H1 (cell line): Measurements from ENCODE around the gene CROCC2. TPM values are rescaled to one million over a fixed set of nuclear protein-coding genes. Genes with fewer than 3 reads are reported as not detected.

ENCODE experiments used
- CTCF ChIA-PET: fragments of 300-600 bp; sonication (Branson Sonifier 250); formaldehyde crosslinking; loops from one replicate; lab custom pipeline; 2021; ENCODE audit not compliant: partially characterized antibody; lab: Charles Lee
- POLR2A ChIA-PET: fragments of 300-600 bp; sonication (Branson Sonifier 250); formaldehyde crosslinking; loops from one replicate; lab custom pipeline; 2021; ENCODE audit warnings: inconsistent platforms; ENCODE audit not compliant: partially characterized antibody; lab: Charles Lee
- DNase-seq, 2 experiments: peaks; one replicate each; pipeline versions ENCODE4 v3.0.0 to v3.0.0-alpha.2; 2010 to 2022; ENCODE audit warnings: low spot score in 2 of 2, low read depth in 1 of 2, mixed read lengths in 1 of 2
- FAIRE-seq: peaks from 2 replicates; lab custom pipeline; 2011; peaks lifted over from hg19 to GRCh38; lab: Jason Lieb, UNC
- H2AFZ ChIP-seq: 2 replicates; pipeline ENCODE4 v1.8.1; 2012; ENCODE audit warnings: low read length, inconsistent platforms
- H2AK5ac ChIP-seq: 2 replicates; pipeline ENCODE4 v1.6.1; 2013; ENCODE audit warnings: low read depth, low read length
- H2BK120ac ChIP-seq: replicated peaks from 2 replicates; pipeline ENCODE3; 2013; ENCODE audit warnings: low read depth, low read length, inconsistent platforms
- H2BK12ac ChIP-seq: 2 replicates; pipeline ENCODE4 v1.6.1; 2013; ENCODE audit warnings: low read depth, low read length
- H2BK15ac ChIP-seq: 2 replicates; pipeline ENCODE4 v1.6.1; 2013; ENCODE audit warnings: low read length
- H2BK20ac ChIP-seq: 2 replicates; pipeline ENCODE4 v1.6.1; 2013; ENCODE audit warnings: low read length
- H2BK5ac ChIP-seq: 2 replicates; pipeline ENCODE4 v1.6.1; 2013; ENCODE audit warnings: low read depth, low read length
- H3K14ac ChIP-seq: 2 replicates; pipeline ENCODE4 v1.6.1; 2013; ENCODE audit warnings: inconsistent platforms; ENCODE audit not compliant: insufficient read length
- H3K18ac ChIP-seq: 2 replicates; pipeline ENCODE4 v1.6.1; 2013; ENCODE audit warnings: low read length; ENCODE audit errors: extremely low read depth
- H3K23ac ChIP-seq: 2 replicates; pipeline ENCODE4 v1.6.1; 2013; ENCODE audit warnings: inconsistent platforms; ENCODE audit not compliant: insufficient read length
- H3K23me2 ChIP-seq: 2 replicates; pipeline ENCODE4 v1.6.1; 2013; ENCODE audit warnings: low read depth, low read length
- H3K27ac ChIP-seq: 2 replicates; pipeline ENCODE4 v1.6.1; 2011; ENCODE audit warnings: low read depth, low read length, inconsistent platforms
- H3K27me3 ChIP-seq, 4 experiments: replicated peaks in 1 of 4; 1 replicate in 1 of 4; 2 replicates in 3 of 4; pipeline versions ENCODE4 v1.6.1 to v1.8.1; 2011 to 2013; ENCODE audit warnings: low read length in 3 of 4, mild to moderate bottlenecking in 3 of 4, inconsistent platforms in 2 of 4, mixed read lengths in 2 of 4, moderate library complexity in 1 of 4; ENCODE audit not compliant: control insufficient read depth in 3 of 4, insufficient read depth in 3 of 4; ENCODE audit errors: extremely low read depth in 1 of 4
- H3K36me3 ChIP-seq, 4 experiments: 2 replicates each; pipeline versions ENCODE4 v1.6.1 to v1.8.1; 2011 to 2013; ENCODE audit warnings: mild to moderate bottlenecking in 4 of 4, low read length in 3 of 4, moderate library complexity in 2 of 4, control low read depth in 1 of 4, inconsistent platforms in 1 of 4; ENCODE audit not compliant: insufficient read depth in 4 of 4, control insufficient read depth in 2 of 4
- H3K4ac ChIP-seq: replicated peaks from 2 replicates; pipeline ENCODE3; 2013; ENCODE audit warnings: low read length, low read depth, mixed read lengths, inconsistent platforms; ENCODE audit not compliant: insufficient read length
- H3K4me1 ChIP-seq, 4 experiments: replicated peaks in 1 of 4; 1 replicate in 1 of 4; 2 replicates in 3 of 4; pipeline versions ENCODE4 v1.6.1 to v1.8.1; 2011 to 2013; ENCODE audit warnings: low read length in 3 of 4, inconsistent platforms in 2 of 4, mixed read lengths in 1 of 4; ENCODE audit not compliant: insufficient read depth in 4 of 4, control insufficient read depth in 3 of 4
- H3K4me2 ChIP-seq, 2 experiments: 2 replicates each; pipeline versions ENCODE4 v1.6.1 to v1.8.1; 2011 to 2013; ENCODE audit warnings: low read depth in 2 of 2, low read length in 2 of 2, control low read depth in 1 of 2, inconsistent platforms in 1 of 2, mild to moderate bottlenecking in 1 of 2; ENCODE audit not compliant: insufficient read depth in 1 of 2
- H3K4me3 ChIP-seq, 4 experiments: fragments of 200-600, 300-600 bp in 1 of 4; sonication (generic), shearing (Covaris generic), sonication (Bioruptor Twin) in 1 of 4; 2 replicates each; pipeline versions ENCODE4 v1.5.1 to v1.8.1; 2011 to 2016; ENCODE audit warnings: low read length in 4 of 4, low read depth in 3 of 4, control low read depth in 2 of 4, inconsistent platforms in 2 of 4, mild to moderate bottlenecking in 2 of 4, mixed read lengths in 1 of 4, moderate library complexity in 1 of 4; ENCODE audit not compliant: insufficient read depth in 2 of 4; ENCODE audit errors: extremely low read depth in 1 of 4
- H3K56ac ChIP-seq: replicated peaks from 2 replicates; pipeline ENCODE3; 2013; ENCODE audit warnings: low read depth, mild to moderate bottlenecking, mixed read lengths, low read length, inconsistent platforms; ENCODE audit not compliant: insufficient read length
- H3K79me1 ChIP-seq: 2 replicates; pipeline ENCODE4 v1.6.1; 2013; ENCODE audit warnings: low read depth, low read length, control low read depth
- H3K79me2 ChIP-seq, 2 experiments: 2 replicates each; pipeline versions ENCODE4 v1.6.1 to v1.8.1; 2012 to 2013; ENCODE audit warnings: low read length in 2 of 2, mild to moderate bottlenecking in 2 of 2, inconsistent platforms in 1 of 2; ENCODE audit not compliant: insufficient read depth in 2 of 2, control insufficient read depth in 1 of 2
- H3K9ac ChIP-seq, 4 experiments: replicated peaks in 1 of 4; 1 replicate in 1 of 4; 2 replicates in 3 of 4; pipeline versions ENCODE4 v1.6.1 to v1.8.1; 2011 to 2013; ENCODE audit warnings: low read depth in 3 of 4, low read length in 3 of 4, control low read depth in 2 of 4, mild to moderate bottlenecking in 2 of 4, moderate library complexity in 2 of 4, inconsistent platforms in 1 of 4; ENCODE audit errors: extremely low read depth in 1 of 4
- H3K9me3 ChIP-seq, 2 experiments: 2 replicates each; pipeline versions ENCODE4 v1.6.1 to v1.8.1; 2012 to 2013; ENCODE audit warnings: mild to moderate bottlenecking in 2 of 2, moderate library complexity in 2 of 2, control low read depth in 1 of 2, inconsistent platforms in 1 of 2, low read depth in 1 of 2, low read length in 1 of 2, mixed read lengths in 1 of 2; ENCODE audit not compliant: insufficient read depth in 2 of 2
- H4K20me1 ChIP-seq, 2 experiments: replicated peaks in 1 of 2; 2 replicates each; pipeline versions ENCODE3 to v1.8.1; 2011 to 2013; ENCODE audit warnings: inconsistent platforms in 2 of 2, low read length in 2 of 2, mild to moderate bottlenecking in 1 of 2; ENCODE audit not compliant: insufficient read depth in 2 of 2, control insufficient read depth in 1 of 2
- H4K5ac ChIP-seq: 2 replicates; pipeline ENCODE4 v1.6.1; 2013; ENCODE audit warnings: low read length, low read depth, mixed read lengths, inconsistent platforms; ENCODE audit not compliant: insufficient read length
- H4K8ac ChIP-seq: 2 replicates; pipeline ENCODE4 v1.8.0; 2013; ENCODE audit warnings: mild to moderate bottlenecking, moderate library complexity, low read length, inconsistent platforms; ENCODE audit not compliant: insufficient read depth; ENCODE audit errors: extremely low read depth
- H4K91ac ChIP-seq: replicated peaks from 2 replicates; pipeline ENCODE3; 2013; ENCODE audit warnings: low read length, mixed read lengths, inconsistent platforms; ENCODE audit not compliant: insufficient read length
- BACH1 ChIP-seq: IDR thresholded peaks from 2 replicates; pipeline ENCODE4 v1.6.1; 2012; ENCODE audit warnings: low read length, improper control_type of control experiment
- CHD2 ChIP-seq: IDR thresholded peaks from 2 replicates; pipeline ENCODE4 v1.6.1; 2012; ENCODE audit warnings: low read length, improper control_type of control experiment
- CTBP2 ChIP-seq: IDR thresholded peaks from 2 replicates; pipeline ENCODE4 v1.7.0; 2011; ENCODE audit warnings: borderline replicate concordance, mild to moderate bottlenecking, moderate library complexity, mixed read lengths, low read length; ENCODE audit not compliant: insufficient read depth, insufficient read length
- EP300 ChIP-seq, 2 experiments: IDR thresholded peaks; 1 replicate in 1 of 2; 2 replicates in 1 of 2; pipeline ENCODE4 v1.6.1; 2011 to 2012; ENCODE audit warnings: low read depth in 2 of 2, low read length in 2 of 2, mild to moderate bottlenecking in 2 of 2, borderline replicate concordance in 1 of 2, inconsistent platforms in 1 of 2, moderate library complexity in 1 of 2
- GTF2F1 ChIP-seq: IDR thresholded peaks from 2 replicates; pipeline ENCODE4 v1.6.1; 2012; ENCODE audit warnings: low read depth, low read length, improper control_type of control experiment, borderline replicate concordance
- RNF2 ChIP-seq: fragments of 200-900, 300-1000 bp; sonication (generic); IDR thresholded peaks from 2 replicates; pipeline ENCODE4 v1.7.1; 2016; ENCODE audit warnings: borderline replicate concordance, low read depth, mild to moderate bottlenecking, antibody characterized with exemption, low read length; ENCODE audit not compliant: poor library complexity, severe bottlenecking; ENCODE audit errors: missing control alignments
- SP1 ChIP-seq: IDR thresholded peaks from 2 replicates; pipeline ENCODE4 v1.6.1; 2011; ENCODE audit warnings: low read depth, low read length
- SRF ChIP-seq: IDR thresholded peaks from 2 replicates; pipeline ENCODE4 v1.6.1; 2011; ENCODE audit warnings: mild to moderate bottlenecking, low read depth, low read length, moderate library complexity
- TAF1 ChIP-seq: IDR thresholded peaks from 2 replicates; pipeline ENCODE4 v1.6.1; 2011; ENCODE audit warnings: mild to moderate bottlenecking, low read depth, low read length
- TCF12 ChIP-seq: IDR thresholded peaks from 2 replicates; pipeline ENCODE4 v1.6.1; 2011; ENCODE audit warnings: low read depth, mild to moderate bottlenecking, low read length
- WGBS, 2 experiments: shearing (Covaris generic) in 1 of 2; methylation state at CpG; one replicate each; pipeline versions ENCODE4 v1.1.6 to v1.1.7; 2013 to 2015; ENCODE audit warnings: low lambda C conversion rate in 2 of 2, mixed read lengths in 2 of 2, inconsistent platforms in 1 of 2, low coverage in 1 of 2, missing lambda C conversion rate in 1 of 2; ENCODE audit not compliant: insufficient replicate concordance in 2 of 2, insufficient coverage in 1 of 2, insufficient read length in 1 of 2; ENCODE audit errors: extremely low coverage in 1 of 2, missing lambda C conversion rate in 1 of 2; 5-methylcytosine and 5-hydroxymethylcytosine counted together
- polyA plus RNA-seq, 7 experiments: library from polyadenylated mRNA; depleted of rRNA in 3 of 7; stranded (reverse) in 5 of 7; unstranded in 2 of 7; fragments of >200 nt in 5 of 7; fragments of 200-250 nt in 2 of 7; gene quantifications; 1 replicate in 5 of 7; 2 replicates in 1 of 7; 4 replicates in 1 of 7; pipeline versions ENCODE4 v1.2.1 to v1.2.3, GENCODE V29; 2011 to 2013; ENCODE audit warnings: missing spikeins in 2 of 7, mixed read lengths in 2 of 7
- total RNA-seq: library from RNA; stranded (reverse); fragmentation: NEBNext Ultra II Directional; extraction: Animal tissue kit (Norgen Biotek cat#: 25700); gene quantifications from 2 replicates; pipeline ENCODE4 v1.2.1, GENCODE V29; 2021
- TF ChIP-seq, protein P1 (sequence below): IDR thresholded peaks from 2 replicates; pipeline ENCODE4 v1.6.1; 2012; ENCODE audit warnings: inconsistent platforms

Gene CROCC2
- total and polyA plus RNA-seq, 2 of the 8 experiments (the other 6 are each of a cell fraction or from before 2014, with no cell fraction given), result not detected

DNA sequence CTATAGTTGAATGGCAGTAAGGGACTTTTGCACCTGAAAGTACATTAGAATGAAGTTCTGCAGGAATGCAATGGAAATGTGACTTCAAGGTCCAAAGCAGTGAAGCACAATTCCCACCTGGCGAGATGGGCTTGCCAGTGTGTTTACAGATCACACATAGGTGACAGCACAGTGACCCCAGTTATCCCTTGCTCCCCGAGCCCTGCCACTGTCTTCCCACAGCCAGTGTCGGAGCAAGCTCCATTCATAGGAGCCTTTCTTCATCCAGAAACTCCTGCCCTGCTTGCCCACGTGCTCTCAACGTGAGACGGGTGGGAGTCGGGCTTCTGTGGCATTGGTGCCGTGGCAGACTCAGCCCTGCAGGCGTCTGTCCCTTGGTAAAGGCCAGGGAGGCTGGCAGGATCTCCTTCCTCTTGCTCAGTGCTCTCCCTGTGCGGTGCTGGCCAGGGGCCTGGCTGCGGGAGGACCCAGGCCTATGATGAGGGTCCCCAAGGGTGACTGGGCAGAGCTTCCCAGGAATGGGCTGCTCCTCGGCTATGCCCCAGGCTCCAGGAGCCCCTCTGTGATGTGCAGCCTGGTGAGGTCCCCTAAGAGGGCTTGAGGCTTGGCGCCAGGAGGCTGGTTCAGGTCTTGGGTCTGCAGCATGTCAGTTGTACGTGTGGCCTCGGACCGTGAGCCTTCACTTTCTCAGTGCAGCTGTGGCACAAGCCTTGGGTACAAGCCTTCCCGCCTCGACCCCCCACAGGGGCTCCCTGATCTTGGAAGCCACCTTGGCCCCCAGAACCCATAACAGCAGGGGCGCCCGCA is 132.4 kb downstream of the CROCC2 start:
- no peak overlapping the region for H3K4ac ChIP-seq
- H2BK12ac ChIP-seq, result no peak overlapping the region
- H4K91ac ChIP-seq, result no peak overlapping the region
- FAIRE-seq (no peak), DNase-seq (no peak)
- H3K23me2 ChIP-seq, result peaks cover 9% of the 10 kb centered on the region; the same call in 1 of the 2 replicates
- no peak overlapping the region for H3K4me2 ChIP-seq
- H2AK5ac ChIP-seq, result no peak overlapping the region
- H2BK120ac ChIP-seq, result no peak overlapping the region
- no peak overlapping the region for H3K14ac ChIP-seq
- no peak overlapping the region for H3K9ac ChIP-seq
- no peak for TF ChIP-seq CHD2
- no peak for TF ChIP-seq CTBP2
- TF ChIP-seq RNF2, result no peak
- TF ChIP-seq TAF1, result no peak
- no peak for TF ChIP-seq GTF2F1
- no peak for TF ChIP-seq TCF12
- TF ChIP-seq BACH1, result no peak
- no peak for TF ChIP-seq EP300 (IDR thresholded peaks at IDR 0.05; ENCODE audit: borderline replicate concordance in 1 of 2, low read depth in 2 of 2, low read length in 2 of 2)
- TF ChIP-seq, protein P1, sequence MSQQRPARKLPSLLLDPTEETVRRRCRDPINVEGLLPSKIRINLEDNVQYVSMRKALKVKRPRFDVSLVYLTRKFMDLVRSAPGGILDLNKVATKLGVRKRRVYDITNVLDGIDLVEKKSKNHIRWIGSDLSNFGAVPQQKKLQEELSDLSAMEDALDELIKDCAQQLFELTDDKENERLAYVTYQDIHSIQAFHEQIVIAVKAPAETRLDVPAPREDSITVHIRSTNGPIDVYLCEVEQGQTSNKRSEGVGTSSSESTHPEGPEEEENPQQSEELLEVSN, result no peak
- no peak for TF ChIP-seq SRF
- no peak for TF ChIP-seq SP1
- H3K18ac ChIP-seq, result no peak overlapping the region
- no peak overlapping the region for H3K27ac ChIP-seq
- no peak overlapping the region for H2AFZ ChIP-seq
- no peak overlapping the region for H3K56ac ChIP-seq
- H2BK20ac ChIP-seq, result no peak overlapping the region
- WGBS, 2 experiments, result 90% methylated on average over 20 of the region's 20 CpGs; no CpG with 5 or more reads in 1 of the 2 experiments
- H3K9me3 ChIP-seq, result no peaks in the 10 kb centered on the region
- H3K79me1 ChIP-seq, result no peaks in the 10 kb centered on the region
- H3K79me2 ChIP-seq, result no peaks in the 10 kb centered on the region
- no peak overlapping the region for H2BK15ac ChIP-seq
- H3K36me3 ChIP-seq, result no peaks in the 10 kb centered on the region
- peaks cover 0 to 33% (median 19%) of the 10 kb centered on the region in 4 experiments; a peak in 4 of 7 replicates for H3K27me3 ChIP-seq
- H3K4me3 ChIP-seq, result no peak overlapping the region
- CTCF ChIA-PET, result interaction anchor here (0.8 to 1.3 kb wide), 5 partner anchors 19 to 187 kb away, joined by 3 to 4 read pairs (median 3); no protein-coding TSS in a partner anchor
- H3K4me1 ChIP-seq, result peaks cover 0 to 16% (median 8%) of the 10 kb centered on the region in 4 experiments; a peak in 6 of 7 replicates
- H4K5ac ChIP-seq, result no peak overlapping the region
- POLR2A ChIA-PET, result no interaction called here
- no peak overlapping the region for H3K23ac ChIP-seq
- no peaks in the 10 kb centered on the region for H4K20me1 ChIP-seq
- H2BK5ac ChIP-seq, result no peak overlapping the region
- H4K8ac ChIP-seq, result no peak overlapping the region; the same call in 1 of the 2 replicates
